MV-4-11 (cell line): ENCODE measurements around the gene CCDC141.
A peak's percentile ranks its signal among the peaks of the same experiment; 100 is the strongest.
"Not testable (repeated sequence)": the region's sequence is repeated elsewhere in the genome, so short reads cannot be mapped to it uniquely, and the experiment has no call there.

Experiments
- DNase-seq: peaks from one replicate; lab custom pipeline; 2025; lab: John Stamatoyannopoulos, UW

CCDC141 gene, protein sequence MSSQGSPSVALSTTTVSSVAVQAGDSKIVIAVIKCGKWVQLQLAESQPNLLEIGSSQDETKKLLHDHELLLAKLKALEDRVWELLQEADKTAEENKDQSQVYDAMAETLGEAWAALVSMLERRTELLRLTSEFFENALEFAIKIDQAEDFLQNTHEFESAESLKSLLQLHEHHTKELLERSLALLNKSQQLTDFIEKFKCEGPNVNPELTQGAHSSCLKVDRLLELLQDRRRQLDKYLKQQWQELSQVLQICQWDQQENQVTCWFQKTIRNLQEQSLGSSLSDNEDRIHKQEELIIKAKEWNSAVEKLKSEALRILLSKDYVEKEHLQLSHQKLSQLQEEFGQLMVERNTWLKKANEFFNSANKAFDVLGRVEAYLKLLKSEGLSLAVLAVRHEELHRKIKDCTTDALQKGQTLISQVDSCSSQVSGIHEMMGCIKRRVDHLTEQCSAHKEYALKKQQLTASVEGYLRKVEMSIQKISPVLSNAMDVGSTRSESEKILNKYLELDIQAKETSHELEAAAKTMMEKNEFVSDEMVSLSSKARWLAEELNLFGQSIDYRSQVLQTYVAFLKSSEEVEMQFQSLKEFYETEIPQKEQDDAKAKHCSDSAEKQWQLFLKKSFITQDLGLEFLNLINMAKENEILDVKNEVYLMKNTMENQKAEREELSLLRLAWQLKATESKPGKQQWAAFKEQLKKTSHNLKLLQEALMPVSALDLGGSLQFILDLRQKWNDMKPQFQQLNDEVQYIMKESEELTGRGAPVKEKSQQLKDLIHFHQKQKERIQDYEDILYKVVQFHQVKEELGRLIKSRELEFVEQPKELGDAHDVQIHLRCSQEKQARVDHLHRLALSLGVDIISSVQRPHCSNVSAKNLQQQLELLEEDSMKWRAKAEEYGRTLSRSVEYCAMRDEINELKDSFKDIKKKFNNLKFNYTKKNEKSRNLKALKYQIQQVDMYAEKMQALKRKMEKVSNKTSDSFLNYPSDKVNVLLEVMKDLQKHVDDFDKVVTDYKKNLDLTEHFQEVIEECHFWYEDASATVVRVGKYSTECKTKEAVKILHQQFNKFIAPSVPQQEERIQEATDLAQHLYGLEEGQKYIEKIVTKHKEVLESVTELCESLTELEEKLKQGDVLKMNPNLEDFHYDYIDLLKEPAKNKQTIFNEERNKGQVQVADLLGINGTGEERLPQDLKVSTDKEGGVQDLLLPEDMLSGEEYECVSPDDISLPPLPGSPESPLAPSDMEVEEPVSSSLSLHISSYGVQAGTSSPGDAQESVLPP (N-terminal part only)

GRCh38 chr2:179049546-179050311 is at the start of gene CCDC141:
Gene CCDC141 (minus strand): TSS chr2:179050137. CDS start chr2:179049941, 196 bp downstream.
- DNase-seq, result peak; percentile 52

- DNase-seq, result no peak
Measured at GRCh38 chr2:179098080-179098689, 48.2 kb upstream of the CCDC141 start.

DNA sequence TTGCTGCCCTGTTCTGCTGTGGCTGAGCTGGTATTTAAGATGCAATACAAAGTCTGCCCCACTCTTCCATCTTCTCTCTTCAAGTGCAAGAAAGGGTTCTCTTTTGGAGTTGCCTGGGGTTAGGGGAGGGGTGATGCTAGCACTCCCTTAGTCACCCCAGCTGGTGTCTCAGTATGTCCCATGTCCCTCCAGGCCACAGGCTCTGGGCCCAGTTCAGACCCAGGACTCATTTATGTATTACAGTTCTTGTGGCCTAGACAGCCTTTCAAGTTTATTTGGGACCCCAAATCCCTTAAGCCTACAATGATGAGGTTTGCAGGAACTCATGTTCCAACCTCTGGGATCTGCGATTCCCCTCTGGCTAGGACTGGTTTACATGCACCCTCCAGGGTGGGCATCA is 47.2 kb upstream of the CCDC141 start:
- no peak for DNase-seq

DNA sequence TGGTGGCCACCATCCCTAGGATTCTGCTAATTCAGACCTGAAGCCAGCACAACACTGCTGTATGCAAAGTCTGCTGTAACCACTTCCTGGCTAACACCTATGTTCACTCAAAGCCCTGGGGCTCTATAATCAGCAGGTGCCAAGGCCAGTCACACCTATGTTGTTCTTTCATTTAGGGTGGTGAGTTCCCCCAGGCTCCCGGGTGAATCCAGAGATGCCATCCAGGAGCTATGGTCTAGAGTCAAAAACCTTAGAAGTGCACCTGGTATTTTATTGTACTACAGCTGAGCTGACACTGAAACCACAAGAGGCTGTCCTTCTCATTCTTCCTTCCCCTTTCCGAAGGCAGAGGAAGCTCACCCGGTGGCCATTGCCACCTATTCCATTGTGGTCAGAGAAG is 46.2 kb upstream of the CCDC141 start:
- no peak for DNase-seq

- DNase-seq, result not testable (repeated sequence)
Measured at GRCh38 chr2:179092912-179093311, 43.0 kb upstream of the CCDC141 start.

DNA sequence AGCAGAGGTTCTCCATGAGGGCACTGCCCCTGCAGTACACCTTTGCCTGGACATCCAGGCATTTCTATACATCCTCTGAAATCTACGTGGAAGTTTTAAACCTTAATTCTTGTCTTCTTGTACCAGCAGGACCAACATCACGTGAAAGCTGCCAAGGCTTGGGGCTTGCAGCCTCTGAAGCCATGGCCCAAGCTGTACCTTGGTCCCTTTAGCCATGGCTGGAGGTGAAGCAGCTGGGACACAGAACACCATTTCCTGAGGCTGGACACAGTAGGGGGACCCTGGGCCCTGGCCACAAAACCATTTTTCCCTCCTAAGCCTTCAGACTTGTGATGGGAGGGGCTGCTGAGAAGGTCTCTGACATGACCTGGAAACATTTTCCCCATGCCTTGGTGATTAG is 32.8 kb upstream of the CCDC141 start:
- DNase-seq, result no peak

- no peak for DNase-seq
Measured at GRCh38 chr2:179081954-179082353, 32.0 kb upstream of the CCDC141 start.

- DNase-seq, result no peak
Measured at GRCh38 chr2:179072527-179072926, 22.6 kb upstream of the CCDC141 start.

DNA sequence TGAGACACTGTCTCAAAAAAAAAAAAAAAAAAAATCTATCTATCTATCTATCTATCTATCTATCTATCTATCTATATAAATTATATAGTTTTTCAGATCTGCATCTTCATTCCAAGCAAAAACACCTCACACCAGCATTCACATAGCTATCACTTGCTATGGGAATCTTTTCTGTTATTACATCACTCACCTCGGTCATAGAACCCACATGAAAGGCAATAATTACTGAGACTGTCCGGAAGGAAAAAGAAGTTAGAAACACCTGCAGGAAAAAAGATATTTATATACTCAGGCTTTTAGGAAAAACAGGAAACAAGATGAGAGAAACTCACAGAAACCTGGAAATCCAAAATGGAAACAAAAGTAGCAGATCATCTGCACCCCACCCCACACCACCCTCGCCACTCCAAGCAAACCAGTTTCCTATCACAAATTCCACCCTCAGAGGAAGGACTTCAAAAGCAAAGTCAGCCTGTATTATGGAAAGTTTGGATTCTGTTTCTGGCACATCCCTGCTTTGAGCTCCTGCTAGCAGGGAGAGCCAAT is 21.9 kb upstream of the CCDC141 start:
- no peak for DNase-seq

DNA sequence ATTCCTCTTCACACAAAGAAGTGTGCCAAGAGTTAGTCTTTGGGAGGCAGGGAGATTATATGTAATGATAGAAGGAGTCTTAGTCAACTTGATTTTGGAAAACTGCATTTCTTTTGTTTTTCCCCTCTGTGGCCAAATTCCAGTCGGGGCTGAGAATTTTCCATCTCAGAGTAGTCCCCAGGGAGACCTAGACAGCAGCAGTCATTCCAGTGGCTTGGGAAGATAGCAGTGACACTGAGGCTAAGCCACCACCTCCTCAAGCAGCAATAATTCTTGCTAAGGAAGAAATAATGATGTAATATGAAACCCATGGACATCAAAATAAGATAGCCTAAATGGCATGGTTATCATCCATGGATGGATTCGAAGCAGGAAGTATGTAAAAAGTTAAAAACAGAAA is 21.0 kb upstream of the CCDC141 start:
- DNase-seq, result no peak

- no peak for DNase-seq
Measured at GRCh38 chr2:179069685-179070084, 19.7 kb upstream of the CCDC141 start.

DNA sequence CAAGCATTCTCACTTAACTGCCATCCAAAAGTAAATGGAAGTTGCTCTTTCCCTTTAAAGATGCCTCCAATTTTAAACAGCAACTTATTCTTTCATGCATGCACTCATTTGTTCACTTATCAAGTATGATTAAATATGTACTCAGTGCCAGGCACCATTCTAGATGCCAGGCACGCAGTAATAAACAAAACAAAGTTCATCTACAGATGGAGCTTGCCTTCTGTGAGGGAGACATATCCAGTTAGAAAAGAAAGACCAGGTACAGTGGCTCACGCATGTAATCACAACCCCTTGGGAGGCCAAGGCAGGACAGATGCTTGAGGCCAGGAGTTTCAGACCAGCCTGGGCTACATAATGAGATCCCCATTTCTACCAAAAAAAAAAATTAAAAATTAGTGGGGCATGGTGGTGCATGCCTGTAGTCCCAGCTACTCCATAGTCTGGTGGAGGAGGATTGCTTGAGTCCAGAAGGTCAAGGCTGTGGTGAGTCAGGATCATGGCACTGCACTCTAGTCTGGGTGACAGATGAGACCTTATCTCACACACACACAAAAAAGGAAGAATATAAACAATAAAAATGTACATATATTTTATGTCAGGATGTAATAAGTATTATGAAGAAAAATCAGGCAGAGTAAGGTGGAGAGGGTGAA is 19.2 kb upstream of the CCDC141 start:
- DNase-seq, result no peak

- peak; percentile 78 for DNase-seq
Measured at GRCh38 chr2:179059026-179059700, 9.2 kb upstream of the CCDC141 start.

- DNase-seq, result no peak
Measured at GRCh38 chr2:179057737-179058136, 7.8 kb upstream of the CCDC141 start.

DNA sequence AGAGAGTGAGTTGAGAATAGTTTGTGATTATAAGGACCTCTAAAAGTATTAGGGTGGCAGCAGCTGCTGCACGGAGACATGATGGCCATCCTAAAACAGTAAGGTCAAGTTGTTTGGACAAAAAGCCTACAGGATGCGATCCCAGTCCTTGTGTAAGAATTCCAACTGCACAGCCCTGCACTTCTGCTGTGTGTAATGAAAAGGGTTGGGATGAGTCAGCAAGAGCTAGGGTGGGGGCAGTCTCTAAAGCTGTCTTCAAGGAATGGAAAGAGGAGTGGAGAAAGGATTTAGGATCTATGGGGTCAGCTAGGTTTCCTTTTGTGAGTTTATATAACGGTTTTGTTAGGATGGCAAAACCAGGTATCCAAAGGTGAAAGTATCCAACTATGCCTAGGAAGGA is 3.6 kb upstream of the CCDC141 start:
- DNase-seq, result not testable (repeated sequence)

DNA sequence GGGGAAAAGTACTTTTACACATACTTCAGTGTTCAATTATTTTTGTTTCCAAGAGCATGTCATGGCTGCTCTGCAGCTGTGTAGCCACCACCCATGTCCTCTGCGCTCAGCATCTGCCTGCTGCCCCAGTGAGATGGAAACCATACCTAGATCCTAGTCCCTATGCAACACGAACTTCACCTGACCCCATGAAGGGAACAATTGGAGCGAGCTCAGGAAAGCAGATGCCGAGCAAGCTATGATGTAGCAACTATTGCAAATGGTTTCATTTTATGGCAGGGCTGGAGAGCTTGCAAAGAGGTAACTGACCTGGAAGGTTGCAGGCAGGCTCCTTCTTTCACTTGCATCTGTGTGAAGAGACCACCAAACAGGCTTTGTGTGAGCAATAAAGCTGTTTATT is 1.3 kb upstream of the CCDC141 start:
- DNase-seq, result no peak

GRCh38 chr2:179050755-179051154 is 818 bp upstream of the CCDC141 start:
- DNase-seq, result no peak

DNA sequence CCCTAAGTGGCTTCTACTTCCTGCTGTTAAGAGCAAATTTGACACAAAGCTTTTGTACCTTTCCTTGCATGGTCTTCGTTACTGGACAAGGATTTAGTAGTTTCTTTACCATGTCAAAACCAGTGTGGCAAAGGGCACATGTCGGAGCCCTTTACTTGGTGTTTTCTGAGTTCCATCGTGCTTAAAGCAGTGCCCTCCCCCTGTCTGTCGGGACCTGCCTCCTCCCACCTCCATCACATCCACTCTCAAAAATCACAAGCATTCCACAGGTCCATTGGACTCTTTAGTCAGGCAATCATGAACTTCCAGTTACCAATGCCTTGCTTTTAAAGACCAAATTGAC is 763 bp downstream of the CCDC141 start:
- DNase-seq, result no peak

DNA sequence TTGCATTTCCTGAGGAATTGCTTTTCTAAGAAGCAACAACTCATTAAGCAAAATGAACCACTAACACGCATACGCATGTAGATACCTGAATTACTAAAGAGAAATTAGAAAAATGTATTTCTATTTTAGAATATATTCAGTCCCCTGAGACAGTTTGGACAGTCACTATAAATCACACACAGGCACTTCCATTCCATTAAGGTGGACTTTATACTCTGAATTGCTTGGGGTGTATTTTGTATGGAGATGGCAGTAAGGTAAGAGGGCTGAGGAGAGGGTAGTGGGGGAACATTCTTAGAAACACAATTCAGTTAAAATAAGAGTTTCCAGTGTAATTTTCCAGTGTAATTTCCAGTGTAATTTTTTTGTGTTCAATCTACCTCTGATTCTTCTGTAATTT is 1.8 kb downstream of the CCDC141 start:
- DNase-seq, result no peak

DNA sequence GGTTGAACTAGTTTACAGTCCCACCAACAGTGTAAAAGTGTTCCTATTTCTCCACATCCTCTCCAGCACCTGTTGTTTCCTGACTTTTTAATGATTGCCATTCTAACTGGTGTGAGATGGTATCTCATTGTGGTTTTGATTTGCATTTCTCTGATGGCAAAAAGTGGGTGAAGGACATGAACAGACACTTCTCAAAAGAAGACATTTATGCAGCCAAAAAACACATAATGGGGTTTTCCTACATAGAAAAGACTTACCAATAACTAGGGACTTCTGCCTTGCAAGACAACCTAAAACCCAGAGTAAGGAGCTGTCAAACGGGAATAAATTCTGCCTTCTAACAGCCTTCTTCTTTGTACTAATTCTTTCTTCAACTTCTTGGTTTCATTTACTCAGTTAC is 4.3 kb downstream of the CCDC141 start:
- not testable (repeated sequence) for DNase-seq
